Stomach smooth muscle (tissue), 2 donors: ENCODE data around the gene PIP5K1B.

Experiments
- H3K27ac ChIP-seq: one replicate; pipeline ENCODE4 v1.7.0; 2013; ENCODE audit warnings: mild to moderate bottlenecking, low read length, inconsistent platforms
- H3K27me3 ChIP-seq, 2 donors: one replicate each; pipeline ENCODE4 v1.7.0; 2013; ENCODE audit warnings: low read length in 2 of 2; ENCODE audit not compliant: insufficient read depth in 2 of 2, control insufficient read depth in 1 of 2
- H3K36me3 ChIP-seq, 2 donors: one replicate each; pipeline ENCODE4 v1.7.0; 2013; ENCODE audit warnings: low read length in 2 of 2; ENCODE audit not compliant: control insufficient read depth in 2 of 2, insufficient read depth in 2 of 2
- H3K4me1 ChIP-seq: one replicate; pipeline ENCODE4 v1.7.0; 2013; ENCODE audit warnings: low read length; ENCODE audit not compliant: control insufficient read depth, insufficient read depth
- H3K4me3 ChIP-seq, 2 donors: one replicate each; pipeline ENCODE4 v1.7.0; 2013; ENCODE audit warnings: low read length in 2 of 2
- H3K9ac ChIP-seq, 2 donors: one replicate each; pipeline ENCODE4 v1.7.0; 2013; ENCODE audit warnings: low read length in 2 of 2, mild to moderate bottlenecking in 1 of 2
- H3K9me3 ChIP-seq, 2 donors: one replicate each; pipeline ENCODE4 v1.7.0; 2013; ENCODE audit warnings: low read length in 2 of 2; ENCODE audit not compliant: control insufficient read depth in 2 of 2
- donor health status: healthy.
- donor health status: Pancreatic carcinoma.

PIP5K1B gene

DNA sequence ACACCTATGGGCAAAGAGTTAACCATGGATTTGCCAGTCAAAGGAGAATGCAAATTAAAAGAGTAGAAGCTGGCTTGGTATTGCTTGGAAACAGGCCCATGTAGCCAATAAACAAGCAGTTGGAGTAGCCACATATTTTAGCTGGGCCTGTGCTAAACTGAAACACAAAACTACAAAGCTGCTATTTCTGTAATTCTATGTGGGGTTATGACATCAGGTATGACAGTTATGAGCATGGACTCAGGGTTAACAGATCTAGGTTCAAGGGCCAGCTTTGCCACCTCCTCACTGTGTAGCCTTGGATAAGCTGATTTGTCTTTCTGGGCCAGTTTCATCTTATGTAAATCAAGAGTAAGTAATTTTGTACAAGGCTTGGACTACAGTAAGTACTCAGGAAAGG, 142.7 kb downstream of the PIP5K1B start:
- H3K4me3 ChIP-seq: no peak overlapping the region
- no peak overlapping the region for H3K27ac ChIP-seq
- no peak overlapping the region for H3K9ac ChIP-seq
- H3K27me3 ChIP-seq: no peaks in the 10 kb centered on the region
- no peaks in the 10 kb centered on the region for H3K4me1 ChIP-seq
- H3K36me3 ChIP-seq: no peaks in the 10 kb centered on the region
- no peaks in the 10 kb centered on the region for H3K9me3 ChIP-seq

DNA sequence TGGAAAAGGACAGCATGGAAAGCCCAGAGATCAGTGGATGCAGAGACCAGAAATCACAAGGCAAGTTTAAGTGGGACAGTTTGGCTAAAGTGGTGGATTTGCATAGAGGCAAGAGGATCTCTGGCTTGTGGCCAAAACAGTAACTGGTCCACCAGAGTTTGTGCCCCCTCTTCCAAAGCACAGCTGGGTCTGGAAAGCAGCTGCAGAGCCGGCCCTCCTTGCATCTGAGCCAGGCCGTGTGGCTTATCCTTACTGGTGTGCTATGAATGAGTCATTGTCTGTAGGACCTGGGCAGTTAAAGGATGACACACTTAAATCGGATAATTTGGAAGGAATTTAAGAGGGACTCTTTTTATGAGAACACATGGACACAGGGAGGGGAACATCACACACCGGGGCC, 146.6 kb downstream of the PIP5K1B start:
- H3K36me3 ChIP-seq: no peaks in the 10 kb centered on the region
- H3K27me3 ChIP-seq: no peaks in the 10 kb centered on the region
- no peak overlapping the region for H3K4me3 ChIP-seq
- no peaks in the 10 kb centered on the region for H3K4me1 ChIP-seq
- no peak overlapping the region for H3K27ac ChIP-seq
- H3K9me3 ChIP-seq: no peaks in the 10 kb centered on the region
- H3K9ac ChIP-seq: no peak overlapping the region

- H3K9ac ChIP-seq: no peak overlapping the region
- no peak overlapping the region for H3K4me3 ChIP-seq
- H3K27ac ChIP-seq: no peak overlapping the region
- no peaks in the 10 kb centered on the region for H3K4me1 ChIP-seq
- H3K9me3 ChIP-seq: no peaks in the 10 kb centered on the region
- no peaks in the 10 kb centered on the region for H3K36me3 ChIP-seq
- H3K27me3 ChIP-seq: no peaks in the 10 kb centered on the region
These were observed 147.9 kb downstream of the PIP5K1B start for GRCh38 chr9:68852941-68853340.

- no peaks in the 10 kb centered on the region for H3K4me1 ChIP-seq
- H3K27me3 ChIP-seq: no peaks in the 10 kb centered on the region
- no peaks in the 10 kb centered on the region for H3K9me3 ChIP-seq
- H3K27ac ChIP-seq: no peak overlapping the region
- H3K36me3 ChIP-seq: no peaks in the 10 kb centered on the region
- H3K9ac ChIP-seq: no peak overlapping the region
- no peak overlapping the region for H3K4me3 ChIP-seq
These were observed 154.3 kb downstream of the PIP5K1B start for GRCh38 chr9:68859347-68859746.

DNA sequence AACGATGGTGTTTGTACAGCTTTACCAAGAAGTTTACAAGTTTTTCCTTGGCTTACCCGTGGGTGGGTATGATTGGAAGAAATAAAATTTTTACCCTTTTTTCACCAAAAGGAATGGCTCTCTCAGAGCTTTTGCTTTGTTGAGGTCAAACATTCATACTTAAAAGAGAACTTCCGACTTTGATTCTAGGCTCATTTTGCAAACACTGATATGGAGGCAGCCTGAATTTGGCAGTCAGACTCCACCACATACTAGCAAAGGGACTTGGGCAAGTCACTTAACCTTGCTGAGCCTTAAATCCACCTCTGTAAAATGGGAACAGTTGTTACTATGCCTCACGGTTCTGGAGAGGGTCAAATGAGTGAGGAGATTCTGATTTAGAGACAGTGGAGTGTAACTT, 155.4 kb downstream of the PIP5K1B start:
- Histone ChIP-seq H3K27me3 (no peaks in the 10 kb centered on the region), H3K9ac (no peak overlapping the region), H3K4me3 (no peak overlapping the region), H3K9me3 (no peaks in the 10 kb centered on the region), H3K4me1 (no peaks in the 10 kb centered on the region), H3K27ac (no peak overlapping the region), H3K36me3 (no peaks in the 10 kb centered on the region)

GRCh38 chr9:68861436-68861835, 156.4 kb downstream of the PIP5K1B start:
- H3K36me3 ChIP-seq: no peaks in the 10 kb centered on the region
- no peak overlapping the region for H3K9ac ChIP-seq
- no peak overlapping the region for H3K27ac ChIP-seq
- no peaks in the 10 kb centered on the region for H3K4me1 ChIP-seq
- H3K9me3 ChIP-seq: no peaks in the 10 kb centered on the region
- no peaks in the 10 kb centered on the region for H3K27me3 ChIP-seq
- H3K4me3 ChIP-seq: no peak overlapping the region

DNA sequence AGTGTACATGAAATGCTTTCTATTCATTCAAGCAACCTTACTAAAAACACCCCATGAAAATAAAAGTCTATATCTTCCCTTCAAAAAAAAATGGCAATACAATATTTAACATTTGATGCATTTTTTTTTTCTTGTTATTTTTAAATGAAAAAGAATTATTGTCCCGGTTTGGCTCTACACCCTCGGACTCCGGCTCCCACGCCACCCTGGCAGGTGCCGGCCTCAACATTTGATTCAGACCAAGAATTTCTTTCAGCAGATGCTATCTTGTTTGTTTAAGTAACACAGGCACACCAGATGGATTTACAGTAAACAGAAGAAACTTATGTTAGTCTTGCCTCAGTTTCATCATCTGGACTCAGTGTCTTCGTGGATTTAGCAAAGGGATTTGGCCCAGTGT, 162.0 kb downstream of the PIP5K1B start:
- no peaks in the 10 kb centered on the region for H3K36me3 ChIP-seq
- no peak overlapping the region for H3K27ac ChIP-seq
- no peaks in the 10 kb centered on the region for H3K4me1 ChIP-seq
- H3K9ac ChIP-seq: no peak overlapping the region
- H3K4me3 ChIP-seq: no peak overlapping the region
- H3K27me3 ChIP-seq: no peaks in the 10 kb centered on the region
- H3K9me3 ChIP-seq: no peaks in the 10 kb centered on the region

DNA sequence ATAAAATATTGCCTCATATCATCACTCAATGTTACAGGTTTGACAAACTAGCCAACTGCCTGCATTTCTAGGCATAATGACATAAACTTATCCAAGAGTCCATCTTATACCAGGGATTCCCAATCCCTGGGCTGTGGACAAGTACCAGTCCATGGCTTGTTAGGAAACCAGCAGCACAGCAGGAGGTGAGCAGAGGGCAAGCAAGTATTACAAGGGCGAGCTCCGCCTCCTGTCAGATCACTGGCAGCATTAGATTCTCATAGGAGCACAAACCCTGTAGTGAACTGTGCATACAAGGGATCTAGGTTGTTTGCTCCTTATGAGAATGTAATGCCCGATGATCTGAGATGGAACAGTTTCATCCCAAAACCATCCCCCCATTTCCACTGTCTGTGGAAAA, 164.0 kb downstream of the PIP5K1B start:
- Histone ChIP-seq H3K36me3 (no peaks in the 10 kb centered on the region), H3K4me1 (no peaks in the 10 kb centered on the region), H3K27ac (no peak overlapping the region), H3K9ac (no peak overlapping the region), H3K27me3 (no peaks in the 10 kb centered on the region), H3K4me3 (no peak overlapping the region), H3K9me3 (no peaks in the 10 kb centered on the region)

- Histone ChIP-seq H3K4me1 (no peaks in the 10 kb centered on the region), H3K27ac (no peak overlapping the region)
These were observed 165.0 kb downstream of the PIP5K1B start for GRCh38 chr9:68870086-68870485.

GRCh38 chr9:68871236-68871635, 166.2 kb downstream of the PIP5K1B start:
- no peaks in the 10 kb centered on the region for H3K4me1 ChIP-seq
- H3K27me3 ChIP-seq: no peaks in the 10 kb centered on the region
- no peaks in the 10 kb centered on the region for H3K9me3 ChIP-seq
- no peak overlapping the region for H3K4me3 ChIP-seq
- no peak overlapping the region for H3K9ac ChIP-seq
- no peaks in the 10 kb centered on the region for H3K36me3 ChIP-seq
- H3K27ac ChIP-seq: no peak overlapping the region

More at GRCh38 chr9:68870086-68870485, 165.0 kb downstream of the PIP5K1B start:
- no peak overlapping the region for H3K4me3 ChIP-seq
- H3K9me3 ChIP-seq: no peaks in the 10 kb centered on the region
- no peak overlapping the region for H3K9ac ChIP-seq
- H3K27me3 ChIP-seq: no peaks in the 10 kb centered on the region
- no peaks in the 10 kb centered on the region for H3K36me3 ChIP-seq

DNA sequence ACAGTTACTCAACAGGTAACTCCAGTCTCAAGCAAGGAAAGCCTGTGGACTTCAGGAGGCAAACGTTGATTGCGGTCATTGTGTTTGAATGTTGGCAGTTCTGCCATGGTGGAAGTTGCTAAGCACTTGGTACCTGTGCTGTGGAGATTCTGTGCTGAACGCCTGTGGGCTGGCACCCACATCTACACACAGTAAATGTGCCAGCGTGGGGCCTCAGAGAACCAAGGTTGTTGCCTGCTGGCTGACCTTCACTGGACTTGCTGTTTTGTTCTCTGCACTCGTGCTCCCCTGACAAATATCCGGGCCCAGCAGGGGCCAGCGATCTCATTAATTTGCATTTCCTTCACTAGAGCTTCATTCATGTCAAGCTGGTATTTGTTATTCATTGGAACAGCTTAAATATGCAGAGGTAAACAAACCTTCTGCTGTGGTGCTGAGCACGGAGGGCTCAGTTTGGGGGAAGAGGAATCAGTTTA, 167.0 kb downstream of the PIP5K1B start:
- H3K36me3 ChIP-seq: no peaks in the 10 kb centered on the region
- no peak overlapping the region for H3K9ac ChIP-seq
- H3K4me3 ChIP-seq: no peak overlapping the region
- no peaks in the 10 kb centered on the region for H3K9me3 ChIP-seq
- H3K27me3 ChIP-seq: no peaks in the 10 kb centered on the region
- H3K4me1 ChIP-seq: no peaks in the 10 kb centered on the region
- H3K27ac ChIP-seq: no peak overlapping the region
